ENCODE measurements around the gene ALG8. TPM values are rescaled to one million over a fixed set of nuclear protein-coding genes. Genes with fewer than 3 reads are reported as not detected.

The ALG8 gene
- total RNA-seq, 1 experiment from 2014 or later, result 67.5 TPM

- no peaks in the 10 kb centered on the region for H3K9me2 ChIP-seq (ENCODE audit: insufficient read depth)
- H3K27ac ChIP-seq, result no peak overlapping the region
- intact Hi-C loops (cut with micrococcal nuclease; ENCODE audit: unreplicated experiment), result no loop called here
- TF ChIP-seq EZH2 (IDR thresholded peaks at IDR 0.05; ENCODE audit: low read depth) (no peak), CTCF (conservative IDR thresholded peaks at IDR 0.05) (no peak)
- BruUV-seq (replicated peaks), result no TSS peak
- ChIA-PET CTCF (no interaction called here), POLR2A (ENCODE audit: unreplicated experiment) (interaction anchor here (0.6 to 0.7 kb wide), 2 partner anchors 666 to 1555 kb away, joined by 3 to 4 read pairs; no protein-coding TSS in a partner anchor)
- H3K27me3 ChIP-seq (ENCODE audit: insufficient read depth, low read depth), result no peaks in the 10 kb centered on the region
- H3K36me3 ChIP-seq (ENCODE audit: low read depth), result peaks cover 12% of the 10 kb centered on the region; the same call in 1 of the 2 replicates
- DNase-seq, result no peak
- no peak overlapping the region for H3K4me3 ChIP-seq
- H3K4me2 ChIP-seq, result no peak overlapping the region
- H4K20me1 ChIP-seq (ENCODE audit: insufficient read depth), result no peaks in the 10 kb centered on the region
- no peaks in the 10 kb centered on the region for H3K9me3 ChIP-seq (ENCODE audit: insufficient read depth, low read depth)
- peaks cover 15% of the 10 kb centered on the region for H3K79me2 ChIP-seq (ENCODE audit: low read depth)
- H2AFZ ChIP-seq, result no peak overlapping the region
- H3F3A ChIP-seq (ENCODE audit: insufficient read depth, low read depth), result peaks cover 2% of the 10 kb centered on the region; the same call in 1 of the 2 replicates
- no peaks in the 10 kb centered on the region for H3K4me1 ChIP-seq (replicated peaks; ENCODE audit: insufficient read depth)
Observed at GRCh38 chr11:78132475-78132874, 7.0 kb downstream of the ALG8 start.

GRCh38 chr11:78131956-78132355 is 7.5 kb downstream of the ALG8 start:
- H2AFZ ChIP-seq, result no peak overlapping the region
- TF ChIP-seq CTCF (conservative IDR thresholded peaks at IDR 0.05) (no peak), EZH2 (IDR thresholded peaks at IDR 0.05; ENCODE audit: low read depth) (no peak)
- no peak overlapping the region for H3K4me2 ChIP-seq
- H3K9me2 ChIP-seq (ENCODE audit: insufficient read depth), result no peaks in the 10 kb centered on the region
- no peaks in the 10 kb centered on the region for H4K20me1 ChIP-seq (ENCODE audit: insufficient read depth)
- no peak overlapping the region for H3K27ac ChIP-seq
- H3F3A ChIP-seq (ENCODE audit: insufficient read depth, low read depth), result no peaks in the 10 kb centered on the region
- peaks cover 9% of the 10 kb centered on the region for H3K79me2 ChIP-seq (ENCODE audit: low read depth)
- POLR2A ChIA-PET (ENCODE audit: unreplicated experiment), result interaction anchor here (0.6 to 0.7 kb wide), 2 partner anchors 665 to 1555 kb away, joined by 3 to 4 read pairs; no protein-coding TSS in a partner anchor
- no peaks in the 10 kb centered on the region for H3K27me3 ChIP-seq (ENCODE audit: insufficient read depth, low read depth)
- H3K4me3 ChIP-seq, result no peak overlapping the region
- no TSS peak for BruUV-seq (replicated peaks)
- CTCF ChIA-PET, result no interaction called here
- H3K4me1 ChIP-seq (replicated peaks; ENCODE audit: insufficient read depth), result no peaks in the 10 kb centered on the region
- peaks cover 11% of the 10 kb centered on the region; the same call in 1 of the 2 replicates for H3K36me3 ChIP-seq (ENCODE audit: low read depth)
- no peak for DNase-seq
- H3K9me3 ChIP-seq (ENCODE audit: insufficient read depth, low read depth), result no peaks in the 10 kb centered on the region
- intact Hi-C loops (cut with micrococcal nuclease; ENCODE audit: unreplicated experiment), result no loop called here

- Histone ChIP-seq H4K20me1 (ENCODE audit: insufficient read depth) (peaks cover 4% of the 10 kb centered on the region; the same call in 1 of the 2 replicates), H3K79me2 (ENCODE audit: low read depth) (no peaks in the 10 kb centered on the region), H3K4me1 (replicated peaks; ENCODE audit: insufficient read depth) (no peaks in the 10 kb centered on the region), H3F3A (ENCODE audit: insufficient read depth, low read depth) (peaks cover 4% of the 10 kb centered on the region; the same call in 1 of the 2 replicates), H3K27ac (no peak overlapping the region), H3K4me3 (no peak overlapping the region), H3K27me3 (ENCODE audit: insufficient read depth, low read depth) (no peaks in the 10 kb centered on the region), H3K4me2 (no peak overlapping the region), H2AFZ (no peak overlapping the region), H3K36me3 (ENCODE audit: low read depth) (0 out of 2 replicates have a peak, but pooled peaks cover 8% of the 10 kb centered on the region), H3K9me2 (ENCODE audit: insufficient read depth) (no peaks in the 10 kb centered on the region), H3K9me3 (ENCODE audit: insufficient read depth, low read depth) (no peaks in the 10 kb centered on the region)
- no peak for DNase-seq
- intact Hi-C loops (cut with micrococcal nuclease; ENCODE audit: unreplicated experiment), result no loop called here
- CTCF ChIA-PET, result no interaction called here
- no peak for TF ChIP-seq EZH2 (IDR thresholded peaks at IDR 0.05; ENCODE audit: low read depth)
- no peak for TF ChIP-seq CTCF (conservative IDR thresholded peaks at IDR 0.05)
- BruUV-seq (replicated peaks), result no TSS peak
- POLR2A ChIA-PET (ENCODE audit: unreplicated experiment), result no interaction called here
Observed at GRCh38 chr11:78127403-78127802, 12.0 kb downstream of the ALG8 start.
